HEK293 (cell line): ENCODE data around the gene SH3BP4.

ENCODE experiments used
- CTCF ChIA-PET: fragments of 350-600 bp; formaldehyde crosslinking; extraction: SDS; loops from one replicate; lab custom pipeline; 2021; ENCODE audit warnings: antibody characterized with exemption; lab: Yijun Ruan, JAX
- POLR2A ChIA-PET: fragments of 300-600 bp; formaldehyde crosslinking; extraction: SDS; loops from one replicate; lab custom pipeline; 2020; ENCODE audit warnings: antibody characterized with exemption, inconsistent platforms; lab: Yijun Ruan, JAX
- H3K27ac ChIP-seq: fragments of 200-500 bp; sonication (Bioruptor generic); 2 replicates; pipeline ENCODE4 v1.5.1; 2014; ENCODE audit warnings: low read depth, low read length, control low read depth, inconsistent platforms; ENCODE audit errors: extremely low read depth
- H3K36me3 ChIP-seq, 2 experiments: fragments of 200-500 bp in 1 of 2; sonication (Bioruptor generic) in 1 of 2; 1 replicate in 1 of 2; 2 replicates in 1 of 2; pipeline ENCODE4 v1.5.1; 2014 to 2017; ENCODE audit warnings: inconsistent platforms in 2 of 2, low read length in 2 of 2; ENCODE audit not compliant: control insufficient read depth in 2 of 2, insufficient read depth in 1 of 2
- H3K4me1 ChIP-seq: fragments of 200-500 bp; sonication (Bioruptor generic); 2 replicates; pipeline ENCODE4 v1.5.1; 2014; ENCODE audit warnings: mild to moderate bottlenecking, low read length, inconsistent platforms; ENCODE audit not compliant: control insufficient read depth, insufficient read depth
- H3K4me3 ChIP-seq: 2 replicates; pipeline ENCODE4 v1.5.1; 2011; ENCODE audit warnings: low read depth, mild to moderate bottlenecking, control low read depth, low read length, moderate library complexity
- H3K9me3 ChIP-seq: fragments of 200-500 bp; sonication (Bioruptor generic); 2 replicates; pipeline ENCODE4 v1.5.1; 2014; ENCODE audit warnings: low read depth, low read length, inconsistent platforms; ENCODE audit not compliant: control insufficient read depth, insufficient read depth
- BCL6B ChIP-seq: fragments of 450-650 bp; formaldehyde crosslinking; IDR thresholded peaks from 2 replicates; pipeline ENCODE4 v1.5.1; 2017; ENCODE audit warnings: missing biosample characterization, missing genetic modification characterization
- FEZF1 ChIP-seq: fragments of 450-650 bp; formaldehyde crosslinking; IDR thresholded peaks from 2 replicates; pipeline ENCODE4 v1.5.1; 2016; ENCODE audit warnings: missing biosample characterization, missing genetic modification characterization
- KLF7 ChIP-seq: fragments of 450-650 bp; formaldehyde crosslinking; IDR thresholded peaks from 2 replicates; pipeline ENCODE4 v1.5.1; 2016; ENCODE audit warnings: missing biosample characterization, missing genetic modification characterization, borderline replicate concordance
- OVOL3 ChIP-seq: fragments of 450-650 bp; formaldehyde crosslinking; IDR thresholded peaks from 2 replicates; pipeline ENCODE4 v1.5.1; 2016; ENCODE audit warnings: missing biosample characterization, missing genetic modification characterization
- SP3 ChIP-seq: fragments of 450-650 bp; formaldehyde crosslinking; IDR thresholded peaks from 2 replicates; pipeline ENCODE4 v1.5.1; 2016; ENCODE audit warnings: missing biosample characterization, missing genetic modification characterization
- ZBTB49 ChIP-seq: fragments of 450-650 bp; formaldehyde crosslinking; IDR thresholded peaks from 2 replicates; pipeline ENCODE4 v1.5.1; 2016; ENCODE audit warnings: missing biosample characterization, missing genetic modification characterization, low read depth
- ZBTB7A ChIP-seq: fragments of 450-650 bp; formaldehyde crosslinking; IDR thresholded peaks from 2 replicates; pipeline ENCODE4 v1.5.1; 2016; ENCODE audit warnings: low read depth, missing biosample characterization, missing genetic modification characterization
- ZNF223 ChIP-seq: fragments of 450-650 bp; formaldehyde crosslinking; IDR thresholded peaks from 2 replicates; pipeline ENCODE4 v1.5.1; 2016; ENCODE audit warnings: missing biosample characterization, missing genetic modification characterization
- ZNF324 ChIP-seq: fragments of 450-650 bp; formaldehyde crosslinking; IDR thresholded peaks from 2 replicates; pipeline ENCODE4 v1.5.1; 2016; ENCODE audit warnings: missing biosample characterization, missing genetic modification characterization
- ZNF366 ChIP-seq: fragments of 450-650 bp; formaldehyde crosslinking; conservative IDR thresholded peaks from 2 replicates; pipeline ENCODE4 v1.5.1; 2016; ENCODE audit warnings: missing biosample characterization, missing genetic modification characterization
- ZNF433 ChIP-seq: fragments of 450-650 bp; formaldehyde crosslinking; IDR thresholded peaks from 2 replicates; pipeline ENCODE4 v1.5.1; 2016; ENCODE audit warnings: missing biosample characterization, missing genetic modification characterization, low read depth
- ZNF488 ChIP-seq: fragments of 450-650 bp; formaldehyde crosslinking; IDR thresholded peaks from 2 replicates; pipeline ENCODE4 v1.5.1; 2016; ENCODE audit warnings: missing biosample characterization, missing genetic modification characterization
- ZNF548 ChIP-seq: fragments of 450-650 bp; formaldehyde crosslinking; IDR thresholded peaks from 2 replicates; pipeline ENCODE4 v1.5.1; 2016; ENCODE audit warnings: missing biosample characterization, missing genetic modification characterization
- ZNF558 ChIP-seq: fragments of 450-650 bp; formaldehyde crosslinking; IDR thresholded peaks from 2 replicates; pipeline ENCODE4 v1.5.1; 2016; ENCODE audit warnings: missing biosample characterization, missing genetic modification characterization
- ZNF639 ChIP-seq: fragments of 450-650 bp; formaldehyde crosslinking; IDR thresholded peaks from 2 replicates; pipeline ENCODE4 v1.5.1; 2016; ENCODE audit warnings: missing biosample characterization, missing genetic modification characterization
- ZNF785 ChIP-seq: fragments of 450-650 bp; formaldehyde crosslinking; IDR thresholded peaks from 2 replicates; pipeline ENCODE4 v1.5.1; 2016; ENCODE audit warnings: missing biosample characterization, missing genetic modification characterization
- ZSCAN4 ChIP-seq: fragments of 450-650 bp; formaldehyde crosslinking; IDR thresholded peaks from 2 replicates; pipeline ENCODE4 v1.5.1; 2017; ENCODE audit warnings: missing biosample characterization, missing genetic modification characterization
- ZXDB ChIP-seq: fragments of 450-650 bp; formaldehyde crosslinking; IDR thresholded peaks from 2 replicates; pipeline ENCODE4 v1.5.1; 2016; ENCODE audit warnings: missing biosample characterization, missing genetic modification characterization

The SH3BP4 gene

GRCh38 chr2:234919711-234920110 is 32.1 kb upstream of the SH3BP4 start:
- no peaks in the 10 kb centered on the region for H3K4me1 ChIP-seq
- TF ChIP-seq ZBTB7A (tag by site-specific recombination) = no peak
- TF ChIP-seq ZNF785 (tag by site-specific recombination) = no peak
- no peak for TF ChIP-seq ZXDB (tag by site-specific recombination)
- no peak for TF ChIP-seq BCL6B (tag by site-specific recombination)
- TF ChIP-seq ZNF488 = no peak
- TF ChIP-seq ZBTB49 (tag by site-specific recombination) = no peak
- TF ChIP-seq ZNF366 (tag by site-specific recombination) = no peak
- TF ChIP-seq SP3 = no peak
- no peak for TF ChIP-seq OVOL3
- no peak for TF ChIP-seq FEZF1
- no peak for TF ChIP-seq ZSCAN4 (tag by site-specific recombination)
- no peak for TF ChIP-seq KLF7 (tag by site-specific recombination)
- no peak for TF ChIP-seq ZNF433 (tag by site-specific recombination)
- no peak for TF ChIP-seq ZNF639 (tag by site-specific recombination)
- POLR2A ChIA-PET = no interaction called here
- CTCF ChIA-PET = interaction anchor here (0.7 to 1.4 kb wide), 2 partner anchors 39 to 100 kb away, joined by 3 to 5 read pairs; no protein-coding TSS in a partner anchor
- no peak overlapping the region for H3K27ac ChIP-seq
- no peak overlapping the region for H3K4me3 ChIP-seq
- H3K36me3 ChIP-seq = no peaks in the 10 kb centered on the region
- no peaks in the 10 kb centered on the region for H3K9me3 ChIP-seq

GRCh38 chr2:234920836-234921235 is 31.0 kb upstream of the SH3BP4 start:
- CTCF ChIA-PET = no interaction called here
- no peaks in the 10 kb centered on the region for H3K4me1 ChIP-seq
- H3K27ac ChIP-seq = no peak overlapping the region
- no peaks in the 10 kb centered on the region for H3K36me3 ChIP-seq
- no peaks in the 10 kb centered on the region for H3K9me3 ChIP-seq
- TF ChIP-seq ZNF548 (no peak), ZNF558 (tag by site-specific recombination) (no peak), ZNF324 (no peak), ZNF223 (tag by site-specific recombination) (no peak)
- H3K4me3 ChIP-seq = no peak overlapping the region
- POLR2A ChIA-PET = no interaction called here
